ENCODE data around the gene WWP2. TPM values are rescaled to one million over a fixed set of nuclear protein-coding genes. Genes with fewer than 3 reads are reported as not detected.

The WWP2 gene
- total RNA-seq, 1 experiment from 2014 or later, result 40.2 TPM

DNA sequence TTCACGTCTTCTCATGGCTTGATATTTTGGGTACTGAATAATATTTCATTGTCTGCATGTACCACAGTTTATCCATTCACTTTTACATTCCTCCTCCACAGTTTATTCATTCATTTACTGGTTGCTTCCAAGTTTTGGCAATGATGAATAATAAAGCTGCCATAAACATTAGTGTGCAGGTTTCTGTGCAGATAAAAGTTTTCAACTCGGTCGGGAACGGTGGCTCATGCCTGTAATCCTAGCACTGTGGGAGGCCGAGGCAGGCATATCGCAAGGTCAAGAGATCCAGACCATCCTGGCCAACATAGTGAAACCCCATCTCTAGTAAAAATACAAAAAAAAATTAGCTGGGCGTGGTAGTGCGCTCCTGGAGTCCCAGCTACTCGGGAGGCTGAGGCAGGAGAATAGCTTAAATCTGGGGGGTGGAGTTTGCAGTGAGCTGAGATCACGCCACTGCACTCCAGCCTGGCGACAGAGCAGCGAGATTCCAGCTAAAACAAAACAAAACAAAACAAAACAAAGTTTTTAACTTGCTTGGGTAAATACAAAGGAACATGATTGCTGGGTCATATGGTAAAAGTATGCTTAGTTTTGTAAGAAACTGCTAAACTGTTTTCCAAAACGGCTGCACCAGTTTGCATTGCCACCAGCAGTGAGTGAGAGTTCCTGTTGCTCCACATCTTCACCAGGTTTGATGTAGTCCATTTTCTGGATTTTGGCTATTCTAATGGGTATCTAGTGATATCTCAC, 89.5 kb downstream of the WWP2 start:
- Mint-ChIP-seq H3K27me3 (ENCODE audit: low read depth) (no peaks in the 10 kb centered on the region), H3K4me1 (0 out of 4 replicates have a peak, but pooled peaks cover 0 to 4% of the 10 kb centered on the region in 2 experiments), H3K9me3 (no peaks in the 10 kb centered on the region), H3K4me3 (no peak overlapping the region), H3K27ac (no peak overlapping the region), H3K36me3 (ENCODE audit: insufficient read depth in 1 of 3, low read depth in 3 of 3) (peaks cover 0 to 15% (median 0%) of the 10 kb centered on the region in 3 experiments; a peak in 5 of 7 replicates)
- Histone ChIP-seq H4K91ac (ENCODE audit: insufficient read length, low read depth, low read length) (no peak overlapping the region), H2BK120ac (ENCODE audit: low read depth, low read length, poor library complexity, severe bottlenecking) (no peak overlapping the region), H4K8ac (replicated peaks; ENCODE audit: insufficient read length, low read depth, low read length) (no peak overlapping the region), H3K27ac (ENCODE audit: insufficient read length, low read depth, low read length) (no peak overlapping the region), H4K20me1 (ENCODE audit: control insufficient read depth, insufficient read depth, insufficient read length) (no peaks in the 10 kb centered on the region), H3K9ac (ENCODE audit: extremely low read depth, insufficient read length, low read length) (no peak overlapping the region), H2BK12ac (ENCODE audit: insufficient read length, low read depth, low read length) (no peak overlapping the region), H3K18ac (ENCODE audit: insufficient read length, low read depth, low read length) (no peak overlapping the region), H3K14ac (ENCODE audit: insufficient read depth, low read length) (no peak overlapping the region), H3K27me3 (ENCODE audit: insufficient read depth, low read length) (no peaks in the 10 kb centered on the region), H3T11ph (ENCODE audit: low read length) (no peak overlapping the region), H2BK5ac (ENCODE audit: insufficient read length, low read length) (no peak overlapping the region), H3K79me2 (ENCODE audit: insufficient read depth, low read length) (no peaks in the 10 kb centered on the region), H2AFZ (ENCODE audit: low read length) (no peak overlapping the region), H3K4me2 (ENCODE audit: insufficient read depth, insufficient read length, low read length) (no peak overlapping the region), H3K4ac (ENCODE audit: low read depth, low read length) (no peak overlapping the region), H2AK5ac (ENCODE audit: insufficient read length, low read length) (no peak overlapping the region), H4K5ac (ENCODE audit: insufficient read length, low read depth, low read length) (no peak overlapping the region), H3K23ac (ENCODE audit: insufficient read length, low read depth, low read length) (no peak overlapping the region), H2BK15ac (ENCODE audit: low read depth, low read length) (no peak overlapping the region), H3K4me1 (ENCODE audit: insufficient read depth, low read length) (no peaks in the 10 kb centered on the region), H3K56ac (ENCODE audit: insufficient read length, low read depth, low read length) (no peak overlapping the region), H3K23me2 (ENCODE audit: insufficient read length, low read depth, low read length, poor library complexity, severe bottlenecking) (no peaks in the 10 kb centered on the region), H3K9me3 (ENCODE audit: control insufficient read depth, low read depth, low read length) (no peaks in the 10 kb centered on the region), H2BK20ac (ENCODE audit: low read depth, low read length, poor library complexity, severe bottlenecking) (no peak overlapping the region), H3K79me1 (ENCODE audit: insufficient read depth, low read depth, low read length, poor library complexity, severe bottlenecking) (no peaks in the 10 kb centered on the region)
- DNase-seq, result no peak
- TF ChIP-seq CTCF (conservative IDR thresholded peaks at IDR 0.05), result no peak
- WGBS (ENCODE audit: extremely low coverage, insufficient read length, low lambda C conversion rate), result no CpG with 5 or more reads among the region's 13 CpGs

All from H9 (cell line).